Stimulated activated naive CD4-positive, alpha-beta T cell (primary cell): ENCODE results near the gene CARD18.

Experiments used
- DNase-seq, 6 experiments: peaks; one replicate each; lab custom pipeline; 2025; lab: John Stamatoyannopoulos, UW

The CARD18 gene

DNA sequence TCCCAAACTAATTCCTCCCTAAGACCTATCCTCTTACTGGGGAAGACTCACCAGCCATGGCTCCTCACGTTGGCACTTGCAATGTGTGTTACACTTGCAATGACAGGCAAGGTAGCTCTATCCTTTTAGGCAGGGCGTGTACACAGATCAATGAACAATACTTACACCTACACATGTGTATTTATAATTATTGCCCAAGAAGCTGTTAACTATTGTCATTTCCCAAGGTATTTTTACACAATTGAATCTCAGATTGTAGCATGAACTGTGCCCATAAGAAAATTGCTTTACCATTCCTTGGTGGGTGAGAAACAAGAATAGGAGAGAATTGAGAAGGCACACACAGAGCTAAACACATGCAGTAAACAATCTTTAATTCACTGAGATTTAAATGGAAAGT lies at the start of gene CARD18:
CARD18 (minus strand) TSS at position 101 of the 400 bp plus-strand sequence; CDS start at position 58, 43 bp downstream.
- DNase-seq, result no peak

- DNase-seq, result no peak
Observed at GRCh38 chr11:105183987-105184386, 44.4 kb upstream of the CARD18 start.

GRCh38 chr11:105183426-105183825 lies 43.9 kb upstream of the CARD18 start:
- no peak for DNase-seq

GRCh38 chr11:105181521-105181920 lies 42.0 kb upstream of the CARD18 start:
- DNase-seq, result no peak

GRCh38 chr11:105181100-105181499 lies 41.5 kb upstream of the CARD18 start:
- DNase-seq, result no peak

- no peak for DNase-seq
Observed at GRCh38 chr11:105179542-105180278, 40.1 kb upstream of the CARD18 start.

DNA sequence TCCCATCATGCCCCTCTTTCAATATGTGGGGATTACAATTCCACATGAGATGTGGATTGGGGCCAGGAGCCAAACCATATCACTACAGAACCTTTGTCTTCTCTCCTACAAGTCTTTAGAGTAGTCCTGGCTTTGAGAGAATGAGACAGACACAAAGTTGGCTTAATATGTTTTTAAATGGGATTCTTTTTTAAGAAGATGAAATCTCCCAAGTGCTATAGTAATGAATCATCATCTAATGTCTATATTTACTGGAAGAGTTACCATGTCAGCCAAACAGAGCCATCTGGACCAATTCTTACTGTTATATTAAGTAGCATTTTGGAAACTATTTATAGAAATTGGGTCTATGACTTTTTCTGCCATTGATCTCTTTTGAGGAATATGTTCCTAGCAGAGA lies 38.1 kb upstream of the CARD18 start:
- DNase-seq, result no peak

DNA sequence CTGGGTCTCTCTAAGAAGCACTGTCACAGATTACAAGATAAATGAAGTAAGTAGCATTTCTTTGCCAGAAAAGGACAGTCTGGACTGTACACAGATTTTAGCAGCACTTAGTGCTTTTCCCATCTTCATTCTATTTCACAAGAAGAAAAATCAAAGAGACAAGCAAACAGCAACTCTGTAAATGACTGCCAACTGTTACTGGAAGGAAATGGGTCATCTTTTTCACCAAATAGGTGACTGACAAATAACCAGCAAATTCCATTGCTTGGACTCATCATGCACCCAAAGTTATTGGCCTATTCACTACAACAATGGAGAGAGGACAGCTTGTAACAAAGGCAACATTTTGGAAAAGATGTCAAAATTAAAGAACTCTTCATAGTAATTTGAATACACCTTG lies 28.9 kb upstream of the CARD18 start:
- DNase-seq, result no peak

- no peak for DNase-seq
Observed at GRCh38 chr11:105167244-105167643, 27.7 kb upstream of the CARD18 start.

GRCh38 chr11:105164208-105164607 lies 24.6 kb upstream of the CARD18 start:
- DNase-seq, result no peak

- no peak for DNase-seq
Observed at GRCh38 chr11:105162506-105162905, 22.9 kb upstream of the CARD18 start.

- no peak for DNase-seq
Observed at GRCh38 chr11:105158436-105158835, 18.9 kb upstream of the CARD18 start.

DNA sequence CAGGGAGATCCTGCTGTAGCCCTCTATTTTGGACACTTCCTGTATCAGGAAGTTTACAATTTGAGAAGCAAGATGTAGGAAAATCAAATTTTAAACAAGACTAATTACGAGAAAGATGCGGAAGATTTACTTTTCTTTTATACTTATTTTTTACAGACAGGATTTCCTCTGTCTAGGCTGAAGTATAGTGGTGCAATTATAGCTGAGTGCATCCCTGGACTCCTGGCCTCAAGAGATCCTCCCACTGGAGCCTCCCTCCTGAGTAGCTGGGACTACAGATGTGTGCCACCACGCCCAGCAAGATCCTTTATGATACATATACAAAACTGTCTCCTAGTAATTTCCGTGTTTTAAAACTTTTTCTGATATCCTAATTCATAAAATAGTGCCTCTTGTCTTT lies 17.2 kb upstream of the CARD18 start:
- DNase-seq, result no peak

DNA sequence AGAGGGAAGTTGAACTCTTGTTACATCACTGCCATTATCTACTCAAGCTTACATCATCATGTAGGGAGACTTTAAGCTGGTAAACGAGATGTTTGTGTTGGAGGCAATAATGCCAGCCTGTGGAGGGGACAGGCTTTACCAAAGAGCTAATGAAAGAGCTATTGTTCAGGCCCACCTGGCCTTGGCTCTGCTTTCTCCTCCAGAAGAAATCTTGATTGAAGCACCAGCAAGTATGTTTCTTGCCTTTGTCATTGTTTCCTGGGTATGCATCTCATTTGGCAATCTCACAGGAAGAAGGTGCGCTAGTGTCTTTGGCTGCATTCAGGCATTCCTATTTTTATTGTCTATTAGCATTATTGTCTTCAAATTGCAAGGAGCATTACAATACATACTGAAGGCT lies 16.7 kb upstream of the CARD18 start:
- DNase-seq, result no peak

- no peak for DNase-seq
Observed at GRCh38 chr11:105155679-105156078, 16.1 kb upstream of the CARD18 start.

DNA sequence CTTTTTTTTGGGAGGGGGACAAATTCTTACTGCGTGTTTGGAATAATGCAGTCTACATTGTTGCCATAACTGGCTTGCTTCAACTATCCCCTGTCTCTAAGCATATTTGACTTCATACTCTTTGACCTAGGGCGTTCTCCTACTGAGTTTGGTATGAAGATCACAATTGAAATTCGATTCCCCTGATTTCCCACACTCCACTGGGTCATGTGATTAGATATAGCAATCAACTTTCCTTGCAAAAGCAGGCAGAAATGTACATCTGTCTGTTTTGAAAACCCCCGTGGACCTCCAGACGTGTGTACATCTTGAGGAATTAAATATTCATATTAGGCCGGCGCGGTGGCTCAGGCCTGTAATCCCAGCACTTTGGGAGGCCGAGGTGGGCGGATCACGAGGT lies 13.8 kb upstream of the CARD18 start:
- no peak for DNase-seq

DNA sequence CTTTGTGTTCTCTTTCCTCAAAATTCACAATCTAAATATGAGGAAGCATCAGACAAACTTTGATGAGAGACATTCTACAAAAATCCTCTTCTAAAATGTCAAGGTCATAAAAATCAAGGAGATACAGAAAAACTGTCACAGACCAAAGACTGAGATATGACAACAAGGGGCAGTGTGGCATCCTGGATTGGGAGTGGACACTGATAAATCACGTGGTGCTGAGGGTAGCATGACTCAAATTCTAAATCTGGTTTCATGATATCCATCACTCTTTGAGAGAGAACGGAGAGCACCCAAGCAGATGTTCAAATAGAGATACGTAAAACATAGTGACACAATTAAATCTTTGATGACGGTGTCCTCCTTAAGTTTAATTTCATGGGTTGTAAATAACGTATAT lies 13.0 kb upstream of the CARD18 start:
- no peak for DNase-seq

DNA sequence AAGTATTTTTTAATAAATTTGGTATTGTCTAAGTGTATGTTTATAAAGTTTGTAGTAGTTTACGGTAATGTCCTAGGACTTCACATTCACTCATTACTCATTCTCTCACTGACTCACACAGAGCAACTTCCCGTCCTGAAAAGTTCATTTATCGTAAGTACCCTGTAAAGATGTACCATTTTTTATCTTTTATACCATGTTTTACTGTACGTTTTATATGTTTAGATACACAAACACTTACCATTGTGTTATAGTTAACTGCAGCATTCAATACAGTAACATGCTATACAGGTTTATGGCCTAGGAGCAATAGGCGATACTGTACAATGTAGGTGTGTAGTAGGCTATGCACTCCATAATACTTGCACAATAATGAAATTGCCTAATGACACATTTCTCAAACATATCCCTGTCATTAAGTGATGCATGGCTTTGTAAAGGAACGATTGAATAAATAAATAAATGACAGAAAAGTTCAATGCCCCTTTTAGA lies 12.5 kb upstream of the CARD18 start:
- no peak for DNase-seq

- no peak for DNase-seq
Observed at GRCh38 chr11:105149477-105149876, 9.9 kb upstream of the CARD18 start.

- no peak for DNase-seq
Observed at GRCh38 chr11:105148241-105148640, 8.7 kb upstream of the CARD18 start.

- no peak for DNase-seq
Observed at GRCh38 chr11:105144887-105145286, 5.3 kb upstream of the CARD18 start.

GRCh38 chr11:105142167-105142566 lies 2.6 kb upstream of the CARD18 start:
- DNase-seq, result no peak

GRCh38 chr11:105137286-105137685 lies 2.3 kb downstream of the CARD18 start:
- no peak for DNase-seq

DNA sequence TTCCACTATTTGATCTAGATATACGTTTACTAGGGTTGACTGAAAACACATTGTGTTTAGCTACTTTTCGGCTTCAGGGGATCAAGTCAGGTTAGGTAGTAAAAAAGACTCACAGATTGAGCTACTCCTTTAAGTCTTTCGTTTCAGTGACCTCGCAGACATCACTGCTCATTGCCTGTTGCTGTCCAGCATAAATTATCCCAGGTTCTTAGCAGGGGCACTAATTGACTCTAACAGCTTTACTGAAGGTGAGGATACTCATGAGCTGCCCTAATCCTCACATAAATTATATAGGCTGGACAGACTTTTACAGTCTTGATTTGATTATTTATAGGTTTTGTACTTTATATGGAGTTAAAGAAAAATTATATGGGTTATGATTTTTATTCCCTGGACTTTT lies 3.7 kb downstream of the CARD18 start:
- DNase-seq, result no peak
